ENCODE results near the gene NLGN1.

The NLGN1 gene

DNA sequence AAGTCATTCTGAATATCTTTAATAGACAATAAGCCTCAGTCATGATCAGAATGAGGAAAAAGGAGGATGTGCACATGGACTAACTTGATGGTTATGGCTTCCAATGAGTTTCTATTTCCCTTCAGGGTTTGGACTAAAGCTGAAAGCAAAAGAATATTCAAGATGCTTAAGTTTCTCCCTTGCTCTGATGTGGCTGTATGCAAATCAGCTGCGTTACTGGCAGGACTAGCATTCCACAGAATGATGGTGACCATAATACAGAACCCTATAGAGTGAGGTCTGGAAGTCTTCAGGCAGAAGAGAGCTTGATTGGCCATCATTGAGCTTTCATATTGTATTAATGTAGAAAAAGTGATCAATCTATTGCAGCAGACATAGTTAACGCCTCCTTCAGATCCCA lies 466.0 kb downstream of the NLGN1 start:
- DNase-seq, result no peak
- in situ Hi-C loops (cut with MboI; ENCODE audit: low pct_unique_long_range_greater_than_20kb, low sequenced_read_pairs), result no loop called here

DNA sequence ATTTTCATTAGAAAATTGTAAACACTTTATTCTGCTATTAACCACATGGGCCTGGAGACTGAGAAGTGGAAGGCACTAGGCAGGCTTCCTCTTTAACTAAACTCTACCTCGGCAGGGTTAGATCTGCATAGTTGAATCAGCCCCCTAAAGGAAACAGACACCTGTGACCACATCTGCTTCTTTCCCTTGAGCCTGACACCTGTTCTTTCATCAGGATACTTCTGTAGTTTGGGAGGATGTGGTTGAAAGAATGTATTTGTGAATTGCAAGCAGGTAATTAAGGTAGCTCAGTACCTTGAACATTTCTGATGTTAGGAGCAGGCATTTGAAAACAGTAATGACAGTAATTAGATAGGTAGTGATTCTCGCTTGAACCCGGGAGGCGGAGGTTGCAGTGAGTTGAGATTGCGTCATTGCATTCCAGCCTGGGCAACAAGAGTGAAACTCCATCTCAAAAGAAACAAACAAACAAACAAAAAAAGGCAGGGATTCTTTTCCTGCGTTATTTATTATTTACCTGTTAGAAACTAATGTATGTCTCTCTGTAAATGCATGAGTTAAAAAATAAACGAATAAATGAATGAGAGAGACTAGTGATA lies 468.5 kb downstream of the NLGN1 start:
- in situ Hi-C loops (cut with MboI; ENCODE audit: low pct_unique_long_range_greater_than_20kb, low sequenced_read_pairs), result no loop called here
- no peak for DNase-seq

DNA sequence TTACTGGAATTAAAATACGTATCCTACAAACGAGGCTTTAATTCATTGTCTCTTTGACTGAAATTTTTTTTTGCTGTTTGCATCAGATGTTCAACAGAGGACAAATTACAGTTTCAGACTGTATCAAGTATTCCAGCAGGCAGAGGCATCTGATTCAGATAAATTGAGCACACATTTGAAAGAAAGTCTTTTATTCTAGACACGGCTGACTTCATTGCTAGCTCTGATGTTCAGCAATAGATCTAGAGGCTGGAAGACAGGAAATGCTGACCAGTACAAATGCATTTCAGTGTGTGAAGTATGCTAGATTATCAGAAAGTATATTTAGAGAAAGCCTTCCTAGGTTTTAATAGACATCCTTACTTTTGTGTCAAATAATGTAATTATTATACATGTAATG lies 472.2 kb downstream of the NLGN1 start:
- in situ Hi-C loops (cut with MboI; ENCODE audit: low pct_unique_long_range_greater_than_20kb, low sequenced_read_pairs), result no loop called here

DNA sequence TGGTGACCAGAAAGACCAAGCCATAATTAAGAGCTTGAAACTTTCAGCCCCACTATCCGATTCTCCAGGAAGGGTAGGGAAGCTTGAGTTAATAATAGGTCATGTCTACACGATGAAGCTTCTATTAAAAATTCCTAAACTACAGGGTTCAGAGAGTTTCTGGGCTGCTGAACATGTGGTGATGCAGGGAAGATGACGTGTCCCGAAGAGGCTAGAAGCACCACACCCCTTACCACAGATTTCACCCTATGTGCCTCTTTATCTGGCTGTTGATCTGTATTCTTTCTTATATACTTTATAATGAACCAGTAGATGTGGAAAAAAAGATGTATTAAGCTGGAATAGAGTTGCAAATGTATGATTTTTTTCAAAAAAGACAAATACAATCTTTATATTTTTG lies 473.4 kb downstream of the NLGN1 start:
- in situ Hi-C loops (cut with MboI; ENCODE audit: low pct_unique_long_range_greater_than_20kb, low sequenced_read_pairs), result no loop called here
- DNase-seq, result no peak

More for the DNA sequence above, 472.2 kb downstream of the NLGN1 start:
- no peak for DNase-seq

DNA sequence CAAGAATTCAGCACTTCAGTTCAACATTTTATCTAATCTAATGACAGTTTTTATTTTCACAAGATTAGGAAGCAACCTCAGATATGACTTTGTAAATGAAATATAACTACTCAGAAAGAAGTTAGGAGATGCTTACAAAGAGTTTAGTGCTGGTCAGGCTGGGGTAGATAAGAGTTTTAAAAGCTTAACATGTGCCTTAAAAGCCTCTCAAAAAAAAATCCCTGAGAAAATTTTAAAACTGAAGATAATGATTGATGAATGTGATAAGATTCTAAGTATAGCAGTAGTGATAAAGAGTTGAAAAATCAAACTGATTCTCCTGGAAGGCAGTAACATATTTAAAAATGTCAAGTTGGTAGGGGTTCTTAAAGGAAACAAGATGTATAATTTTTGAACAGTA lies 478.2 kb downstream of the NLGN1 start:
- no peak for DNase-seq
- in situ Hi-C loops (cut with MboI; ENCODE audit: low pct_unique_long_range_greater_than_20kb, low sequenced_read_pairs), result no loop called here

DNA sequence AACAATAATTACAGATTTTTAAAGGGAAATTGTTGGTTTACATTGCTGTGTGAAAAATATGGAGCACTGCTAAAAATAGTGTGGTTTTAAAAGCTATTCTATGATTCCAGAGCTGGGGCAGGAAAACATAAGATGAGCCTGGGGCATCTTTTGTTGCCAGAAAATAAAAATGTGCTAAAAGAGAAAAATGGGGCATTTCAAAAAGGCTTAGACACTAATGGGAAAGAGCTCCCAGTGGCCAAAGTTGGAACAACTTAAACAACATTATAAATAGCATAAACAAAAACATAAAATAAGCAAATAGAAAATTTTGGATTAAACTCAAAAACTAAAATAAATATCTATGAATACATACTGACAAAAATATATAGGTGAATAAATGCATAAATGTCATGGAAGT lies 478.9 kb downstream of the NLGN1 start:
- DNase-seq, result no peak
- in situ Hi-C loops (cut with MboI; ENCODE audit: low pct_unique_long_range_greater_than_20kb, low sequenced_read_pairs), result no loop called here

DNA sequence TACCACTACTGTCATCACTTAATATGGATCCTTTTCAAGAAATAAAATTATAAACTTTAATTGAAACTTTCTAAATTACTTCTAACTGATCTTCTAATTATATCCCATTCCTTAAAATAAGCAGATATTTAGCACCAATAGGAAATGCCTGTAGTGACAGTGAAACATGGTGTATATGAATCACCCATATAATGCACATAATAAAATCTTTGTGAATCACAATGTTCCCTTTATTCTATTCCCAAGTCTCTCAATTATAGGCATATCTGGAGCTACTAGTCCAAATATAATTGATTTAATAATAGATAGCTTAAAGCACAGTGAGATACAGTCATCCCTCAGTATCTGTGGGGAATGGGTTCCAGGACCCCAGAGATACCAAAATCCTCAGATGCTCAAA lies 490.3 kb downstream of the NLGN1 start:
- no peak for DNase-seq

DNA sequence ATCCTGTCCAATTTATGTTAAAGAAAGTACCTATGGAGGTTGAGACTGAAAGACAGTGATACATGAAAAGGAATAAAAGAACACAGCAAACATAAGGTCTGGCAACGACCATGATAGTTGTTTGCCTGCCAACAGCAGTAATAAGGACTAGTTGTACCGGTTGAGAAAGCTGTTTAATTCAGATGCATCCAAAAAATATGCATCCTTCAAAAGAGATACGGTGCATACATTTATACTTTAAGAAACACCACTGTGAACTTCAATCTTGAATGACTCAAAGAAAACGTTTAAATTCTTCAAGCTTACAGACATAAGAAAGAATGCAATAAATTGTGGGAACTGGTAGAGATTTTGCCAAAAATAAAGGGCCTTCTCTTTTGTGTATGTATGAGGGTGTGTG lies 492.1 kb downstream of the NLGN1 start:
- in situ Hi-C loops (cut with MboI; ENCODE audit: low pct_unique_long_range_greater_than_20kb, low sequenced_read_pairs), result no loop called here

More for the DNA sequence above, 490.3 kb downstream of the NLGN1 start:
- in situ Hi-C loops (cut with MboI; ENCODE audit: low pct_unique_long_range_greater_than_20kb, low sequenced_read_pairs), result no loop called here

DNA sequence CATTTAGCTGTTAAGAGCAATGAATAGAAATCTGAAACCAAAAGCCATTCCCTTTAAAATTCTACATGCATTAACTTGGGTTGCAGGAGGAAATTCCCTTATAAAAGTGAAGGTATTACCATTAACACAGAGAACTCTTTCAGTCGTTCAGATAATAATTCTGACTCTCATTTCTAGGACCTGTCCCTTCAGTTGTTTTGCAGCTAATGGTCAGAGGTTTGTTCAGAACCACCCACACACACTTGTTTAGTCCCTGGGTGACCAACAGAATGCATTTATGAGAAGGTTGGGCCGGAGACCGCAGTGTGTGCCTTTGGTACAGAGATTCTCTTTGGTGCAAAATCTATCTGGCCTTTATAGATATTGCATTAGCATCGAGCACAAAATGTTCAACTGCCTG lies 492.5 kb downstream of the NLGN1 start:
- in situ Hi-C loops (cut with MboI; ENCODE audit: low pct_unique_long_range_greater_than_20kb, low sequenced_read_pairs), result no loop called here
- DNase-seq, result no peak

More for the DNA sequence above, 492.1 kb downstream of the NLGN1 start:
- DNase-seq, result no peak

DNA sequence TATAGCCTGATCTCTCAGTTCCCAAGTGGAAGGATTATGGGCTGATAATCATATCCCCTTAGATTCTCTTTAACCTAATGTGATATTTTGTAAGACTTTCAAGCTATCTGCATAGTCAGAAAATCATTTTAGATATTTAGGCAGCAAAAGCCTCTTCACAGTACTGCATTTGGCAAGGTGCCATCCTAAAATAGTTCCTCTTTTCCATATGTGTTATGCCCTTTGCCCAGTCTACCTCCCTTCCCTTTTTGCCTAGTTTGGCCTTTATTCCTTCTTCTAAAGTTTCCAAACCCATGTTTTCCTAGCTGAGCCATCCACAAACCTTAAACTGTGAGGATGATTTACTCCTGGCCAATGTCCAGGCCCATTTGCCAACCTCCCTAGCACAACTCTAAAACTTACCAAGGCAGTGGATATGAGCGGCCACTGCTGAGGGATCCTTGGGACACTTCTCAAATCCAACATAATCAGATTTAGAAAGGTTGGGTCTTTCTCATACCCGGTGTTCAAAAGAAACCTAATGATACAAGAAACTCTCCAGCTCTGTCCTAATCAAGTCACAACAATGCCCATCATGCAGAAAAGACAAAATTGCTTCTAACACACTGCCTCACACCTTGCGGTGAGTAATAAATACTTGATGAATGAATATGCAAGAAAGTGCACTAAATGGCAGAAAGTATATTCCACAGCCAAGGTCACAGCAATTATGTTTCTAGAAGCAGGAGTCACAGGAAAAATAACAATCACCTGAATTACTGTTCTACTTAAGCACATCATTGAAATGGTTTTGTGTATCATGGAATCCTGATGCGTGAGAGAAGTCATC lies 493.9 kb downstream of the NLGN1 start:
- peak; percentile 53 for DNase-seq
- in situ Hi-C loops (cut with MboI; ENCODE audit: low pct_unique_long_range_greater_than_20kb, low sequenced_read_pairs), result no loop called here

DNA sequence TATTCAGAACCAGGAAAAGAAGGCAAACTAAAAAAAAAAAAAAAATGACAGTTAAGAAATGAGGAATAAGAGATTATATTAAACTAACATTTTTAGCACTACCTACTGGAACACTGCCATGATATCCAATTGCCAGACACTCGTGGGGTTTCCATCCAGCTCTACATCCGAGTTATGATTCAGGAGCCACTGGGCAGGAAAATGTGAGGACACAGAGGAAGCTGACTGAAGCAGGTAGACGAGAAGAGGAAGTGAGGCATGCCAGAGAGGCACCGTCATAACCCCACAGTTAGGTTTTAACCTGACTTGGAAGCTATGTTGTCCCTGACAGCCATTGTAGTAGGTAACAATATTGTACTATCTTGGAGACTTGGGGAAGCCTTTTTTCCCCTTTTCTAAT lies 495.0 kb downstream of the NLGN1 start:
- in situ Hi-C loops (cut with MboI; ENCODE audit: low pct_unique_long_range_greater_than_20kb, low sequenced_read_pairs), result no loop called here
- no peak for DNase-seq

DNA sequence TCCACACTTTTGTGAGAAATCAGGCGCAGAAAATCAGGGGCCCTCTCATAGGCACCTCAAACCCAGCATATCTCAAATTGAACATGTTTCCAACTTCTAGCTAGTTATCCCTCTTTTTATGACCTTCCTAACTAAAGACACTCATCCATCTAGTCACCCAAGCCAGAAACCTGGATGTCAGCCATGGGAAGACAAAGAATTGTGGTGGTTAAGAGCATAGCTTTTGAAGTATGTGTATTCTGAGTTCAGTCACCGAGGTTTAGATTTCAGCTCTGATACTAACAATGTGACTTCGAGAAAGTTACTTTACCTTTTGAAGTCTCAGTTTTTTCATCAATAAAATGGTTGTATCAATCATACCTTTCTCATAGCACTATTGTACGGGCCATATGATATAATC lies 495.5 kb downstream of the NLGN1 start:
- no peak for DNase-seq
- in situ Hi-C loops (cut with MboI; ENCODE audit: low pct_unique_long_range_greater_than_20kb, low sequenced_read_pairs), result no loop called here

DNA sequence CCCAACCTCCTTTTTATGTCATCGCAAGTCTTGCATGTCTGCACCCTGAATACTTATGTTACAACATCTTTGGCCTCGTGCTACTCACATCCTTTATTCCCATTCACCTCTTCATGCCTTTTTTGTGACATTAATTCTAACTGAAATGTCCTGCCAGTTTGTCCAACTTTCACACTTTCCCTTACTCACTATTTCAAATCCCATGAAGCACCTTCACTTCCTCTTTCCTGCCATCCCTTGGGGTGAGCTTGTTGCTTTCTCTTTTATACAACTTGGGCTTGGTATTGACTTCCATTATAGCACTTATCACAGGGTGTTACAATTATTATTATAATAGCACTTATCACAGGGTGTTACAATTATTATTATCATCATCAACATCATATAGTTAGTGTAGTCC lies 496.3 kb downstream of the NLGN1 start:
- DNase-seq, result no peak
- in situ Hi-C loops (cut with MboI; ENCODE audit: low pct_unique_long_range_greater_than_20kb, low sequenced_read_pairs), result no loop called here

DNA sequence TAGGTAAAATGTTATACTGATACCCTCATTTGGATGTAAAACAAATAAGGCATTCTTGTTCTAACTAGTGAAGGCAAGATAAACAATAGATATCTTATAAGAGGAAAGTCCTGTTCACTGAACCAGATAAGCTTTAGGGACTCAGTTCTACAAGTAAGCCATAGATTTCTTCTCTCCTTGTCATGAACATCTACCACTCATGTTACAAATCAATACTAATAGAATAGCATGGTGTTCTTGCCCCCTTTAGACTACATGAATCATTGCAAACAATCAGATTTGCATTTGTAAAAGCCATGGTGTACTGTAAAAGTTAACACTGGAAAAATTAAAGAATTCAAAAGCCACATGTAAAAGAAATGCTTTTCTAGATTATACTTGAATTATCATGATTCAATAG lies 500.1 kb downstream of the NLGN1 start:
- DNase-seq, result no peak
- in situ Hi-C loops (cut with MboI; ENCODE audit: low pct_unique_long_range_greater_than_20kb, low sequenced_read_pairs), result no loop called here

DNA sequence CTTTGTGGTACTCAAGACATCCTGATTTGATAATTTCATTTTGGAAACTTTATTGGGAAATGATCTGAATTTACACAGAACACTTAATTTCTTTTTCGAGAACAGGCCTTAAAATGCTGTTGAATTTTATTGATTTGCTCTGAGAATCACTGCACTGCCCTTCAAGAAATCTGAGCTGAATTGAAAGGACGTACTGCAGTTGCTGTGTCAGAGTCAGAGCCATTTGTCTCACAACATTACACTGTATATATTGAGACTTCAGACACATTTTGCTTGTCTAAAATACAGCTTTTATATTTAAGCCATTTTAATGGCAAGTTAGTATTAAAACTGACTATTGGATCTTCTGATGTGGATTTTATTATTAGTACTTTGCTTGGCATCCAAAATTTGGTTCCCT lies 504.1 kb downstream of the NLGN1 start:
- no peak for DNase-seq
- in situ Hi-C loops (cut with MboI; ENCODE audit: low pct_unique_long_range_greater_than_20kb, low sequenced_read_pairs), result no loop called here

DNA sequence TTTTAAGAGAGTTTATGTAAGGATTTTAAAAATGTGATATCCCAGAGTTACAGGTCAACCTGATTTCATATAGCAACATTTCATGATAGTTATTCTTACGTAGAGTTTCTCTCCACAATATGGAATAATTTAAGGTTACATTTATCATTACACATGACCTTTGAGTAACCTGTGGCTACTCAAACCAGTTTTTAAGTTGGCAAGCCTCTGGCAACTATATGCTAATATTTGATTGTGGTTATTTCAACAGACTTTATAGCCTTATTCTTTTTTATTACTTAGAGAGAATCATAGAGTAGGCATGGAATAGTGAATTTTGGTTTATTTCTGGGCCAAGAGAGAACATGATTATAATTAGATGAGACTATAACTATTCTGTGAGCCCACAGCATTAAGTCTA lies 504.9 kb downstream of the NLGN1 start:
- in situ Hi-C loops (cut with MboI; ENCODE audit: low pct_unique_long_range_greater_than_20kb, low sequenced_read_pairs), result no loop called here
- DNase-seq, result no peak

DNA sequence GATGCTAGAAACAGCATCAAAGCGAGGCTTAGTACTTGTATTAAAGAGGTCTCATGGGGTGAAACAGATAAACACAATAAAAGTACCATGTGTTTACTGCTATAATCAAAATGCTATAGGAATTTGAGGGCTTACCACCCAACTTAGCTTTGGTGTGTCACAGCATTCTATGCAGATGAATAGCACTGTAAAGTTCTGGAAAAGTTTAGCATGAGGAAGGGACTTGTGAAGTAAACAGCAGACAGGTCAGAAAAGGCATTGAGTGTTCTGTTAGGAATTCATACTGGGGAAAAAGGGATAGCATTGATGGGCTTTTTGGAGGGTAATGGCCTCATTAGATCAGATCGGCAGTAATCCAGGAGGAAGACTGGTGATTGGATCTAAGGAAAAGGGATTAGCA lies 505.3 kb downstream of the NLGN1 start:
- in situ Hi-C loops (cut with MboI; ENCODE audit: low pct_unique_long_range_greater_than_20kb, low sequenced_read_pairs), result no loop called here
- DNase-seq, result no peak

DNA sequence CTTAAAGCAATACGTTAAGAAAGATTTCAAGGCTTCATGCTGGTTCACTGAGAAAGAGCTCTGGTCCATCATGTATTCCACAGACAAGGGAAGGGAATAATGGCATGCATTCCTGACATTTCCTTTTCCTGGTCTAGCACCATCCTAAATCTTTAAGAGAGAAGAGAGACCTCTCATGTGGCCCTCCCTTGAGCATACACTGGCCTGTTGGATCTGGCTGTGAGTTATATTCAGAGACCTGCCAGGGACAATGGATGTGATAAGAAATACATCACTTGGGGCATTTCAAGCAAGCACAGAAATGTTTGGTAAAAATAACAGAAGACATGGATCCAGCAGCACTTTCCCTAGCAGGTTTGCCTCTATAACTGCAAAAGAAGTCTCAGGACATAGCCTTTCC lies 507.8 kb downstream of the NLGN1 start:
- no peak for DNase-seq
- in situ Hi-C loops (cut with MboI; ENCODE audit: low pct_unique_long_range_greater_than_20kb, low sequenced_read_pairs), result no loop called here

DNA sequence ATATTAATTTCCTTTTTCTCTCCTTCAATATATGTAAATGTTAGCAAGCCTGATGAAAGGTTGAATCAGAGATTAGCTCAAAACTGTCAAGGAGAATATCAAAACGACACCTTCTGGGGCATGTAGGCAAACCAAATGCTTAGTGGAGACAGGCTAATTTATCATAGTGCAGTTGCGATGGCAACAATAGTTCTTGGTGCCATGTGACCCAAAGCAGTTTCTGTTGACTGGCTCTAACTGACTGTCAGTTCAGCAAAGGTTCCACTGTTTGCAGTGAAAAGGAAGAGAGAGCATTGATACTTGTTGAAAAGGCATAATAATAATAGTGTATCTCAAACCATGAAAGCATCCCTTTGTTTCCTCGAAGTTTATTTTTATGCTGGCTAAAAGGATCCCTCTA lies 513.9 kb downstream of the NLGN1 start:
- DNase-seq, result no peak
- in situ Hi-C loops (cut with MboI; ENCODE audit: low pct_unique_long_range_greater_than_20kb, low sequenced_read_pairs), result no loop called here

DNA sequence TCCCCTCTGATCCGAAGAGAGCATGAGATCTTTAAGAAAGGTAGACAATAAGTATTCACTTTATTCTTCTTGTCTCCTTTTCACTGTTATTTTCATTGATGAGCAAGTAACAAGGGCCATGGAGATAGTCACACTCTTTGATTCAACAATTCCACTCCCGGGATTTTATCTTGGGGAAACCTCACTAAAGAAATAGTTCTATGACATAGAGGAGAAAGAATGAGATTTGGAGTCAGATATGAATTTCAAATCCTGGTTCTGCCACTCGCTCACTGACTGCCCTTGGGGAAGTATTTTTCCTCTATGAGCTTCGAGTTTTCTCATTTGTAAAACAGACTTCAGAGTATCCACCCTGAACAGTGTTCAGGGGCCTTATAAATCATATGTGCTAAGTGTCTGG lies 514.6 kb downstream of the NLGN1 start:
- no peak for DNase-seq
- in situ Hi-C loops (cut with MboI; ENCODE audit: low pct_unique_long_range_greater_than_20kb, low sequenced_read_pairs), result no loop called here

DNA sequence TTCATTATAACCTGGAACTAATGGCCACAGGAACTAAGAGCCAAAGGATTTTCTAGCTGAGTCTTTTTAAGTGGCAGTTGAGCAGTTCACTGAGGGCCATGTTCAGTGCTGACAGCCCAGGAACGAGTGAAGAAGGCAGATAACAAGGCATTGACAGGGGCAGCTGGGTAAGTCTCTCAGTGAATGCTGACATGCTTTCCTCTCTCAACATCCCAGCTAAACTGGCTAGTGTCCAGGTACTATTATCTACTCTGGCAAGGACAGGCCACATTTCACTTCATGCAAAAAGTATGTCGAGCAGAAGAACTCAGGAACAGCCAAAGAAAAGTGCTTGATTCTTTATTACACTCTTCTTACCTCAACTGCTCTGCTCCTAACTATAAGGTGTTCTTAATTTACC lies 515.9 kb downstream of the NLGN1 start:
- no peak for DNase-seq
- in situ Hi-C loops (cut with MboI; ENCODE audit: low pct_unique_long_range_greater_than_20kb, low sequenced_read_pairs), result no loop called here

Data from KBM-7 (cell line).